Gastroesophageal sphincter (tissue), 3 donors: ENCODE results near the gene HSD17B13.

ENCODE experiments used
- CTCF ChIP-seq, 4 experiments: fragments of 200-600 bp in 2 of 4; fragments of 450-650 bp in 2 of 4; sonication (generic) in 1 of 4; IDR thresholded peaks; one replicate each; pipeline ENCODE4 v1.5.1; 2017 to 2019; ENCODE audit warnings: antibody characterized with exemption in 4 of 4, mild to moderate bottlenecking in 2 of 4, moderate library complexity in 2 of 4
- POLR2A ChIP-seq, 2 donors: fragments of 450-650 bp; IDR thresholded peaks; one replicate each; pipeline ENCODE4 v1.6.1; 2017; ENCODE audit warnings: antibody characterized with exemption in 2 of 2, mild to moderate bottlenecking in 2 of 2, moderate library complexity in 1 of 2
- POLR2AphosphoS5 ChIP-seq: sonication (generic); formaldehyde crosslinking; IDR thresholded peaks from one replicate; pipeline ENCODE4 v1.6.1; 2017; ENCODE audit warnings: antibody characterized with exemption

DNA sequence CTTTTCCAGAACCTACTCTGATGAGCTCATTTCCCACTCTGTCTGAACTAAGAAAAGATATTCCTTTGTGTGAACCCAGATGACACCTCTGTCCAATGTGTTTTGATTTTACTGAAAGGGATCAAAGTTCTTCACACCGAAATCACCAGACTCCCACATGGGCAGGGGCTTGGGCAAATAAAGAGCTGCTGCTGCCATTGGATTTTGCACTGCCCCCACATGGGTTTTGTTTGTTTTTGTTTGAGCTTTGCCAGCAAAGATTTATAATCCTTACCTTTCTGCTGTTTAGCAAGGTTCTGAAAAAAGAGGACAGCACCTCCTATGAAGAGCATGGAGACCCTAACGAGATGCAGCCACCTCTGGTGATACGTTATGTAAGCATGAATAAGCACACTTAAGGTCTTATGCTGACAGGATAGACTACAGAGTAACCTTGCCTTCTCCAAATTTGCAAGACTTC, 44.3 kb downstream of the HSD17B13 start:
- TF ChIP-seq POLR2A (IDR thresholded peaks at IDR 0.05) (no peak), CTCF (IDR thresholded peaks at IDR 0.05) (no peak), POLR2AphosphoS5 (no peak)
